Calu3 (cell line): ENCODE measurements around the gene ATL2. TPM values are rescaled to one million over a fixed set of nuclear protein-coding genes. Genes with fewer than 3 reads are reported as not detected.

ENCODE experiments used
- BruUV-seq: library from RNA; stranded (reverse); fragments of 400-500 nt; replicated peaks from 2 replicates; lab custom pipeline; 2021; lab: Mats Ljungman, UMichigan
- CTCF ChIA-PET: fragments of 300-600 bp; sonication (Branson Sonifier 250); formaldehyde crosslinking; loops from one replicate; lab custom pipeline; 2022; ENCODE audit warnings: antibody characterized with exemption; lab: Charles Lee
- DNase-seq: peaks from one replicate; pipeline ENCODE4 v3.0.0; 2022
- H3K27ac Mint-ChIP-seq: one replicate; pipeline ENCODE4 v1.8.0; 2022; ENCODE audit warnings: mixed read lengths; ENCODE audit not compliant: unreplicated experiment
- H3K27me3 Mint-ChIP-seq: one replicate; pipeline ENCODE4 v1.8.0; 2022; ENCODE audit warnings: mixed read lengths; ENCODE audit not compliant: unreplicated experiment
- H3K36me3 Mint-ChIP-seq: one replicate; pipeline ENCODE4 v1.8.0; 2022; ENCODE audit warnings: mild to moderate bottlenecking, moderate library complexity, mixed read lengths; ENCODE audit not compliant: insufficient read depth, unreplicated experiment
- H3K4me1 Mint-ChIP-seq: one replicate; pipeline ENCODE4 v1.8.0; 2022; ENCODE audit warnings: mild to moderate bottlenecking, low read depth, mixed read lengths; ENCODE audit not compliant: unreplicated experiment
- H3K4me3 Mint-ChIP-seq: one replicate; pipeline ENCODE4 v1.8.0; 2022; ENCODE audit warnings: mild to moderate bottlenecking, low read depth, moderate library complexity, mixed read lengths; ENCODE audit not compliant: unreplicated experiment
- H3K9me3 Mint-ChIP-seq: one replicate; pipeline ENCODE4 v1.8.0; 2022; ENCODE audit warnings: low read depth, mixed read lengths; ENCODE audit not compliant: unreplicated experiment
- intact Hi-C: fragments of 100-400 bp; cut with micrococcal nuclease; formaldehyde crosslinking; loops from one replicate; pipeline ENCODE4 v1.10.0; 2022; ENCODE audit not compliant: unreplicated experiment
- total RNA-seq: library from RNA; stranded (reverse); gene quantifications from 2 replicates; pipeline ENCODE4 v1.2.3, GENCODE V29; 2022
- TF ChIP-seq, protein P1 (sequence below): fragments of 200-600 bp; IDR thresholded peaks from one replicate; pipeline ENCODE4 v1.8.0; 2022; ENCODE audit warnings: antibody characterized with exemption; ENCODE audit not compliant: unreplicated experiment

ATL2 gene
- total RNA-seq, 1 experiment from 2014 or later = 118 TPM

DNA sequence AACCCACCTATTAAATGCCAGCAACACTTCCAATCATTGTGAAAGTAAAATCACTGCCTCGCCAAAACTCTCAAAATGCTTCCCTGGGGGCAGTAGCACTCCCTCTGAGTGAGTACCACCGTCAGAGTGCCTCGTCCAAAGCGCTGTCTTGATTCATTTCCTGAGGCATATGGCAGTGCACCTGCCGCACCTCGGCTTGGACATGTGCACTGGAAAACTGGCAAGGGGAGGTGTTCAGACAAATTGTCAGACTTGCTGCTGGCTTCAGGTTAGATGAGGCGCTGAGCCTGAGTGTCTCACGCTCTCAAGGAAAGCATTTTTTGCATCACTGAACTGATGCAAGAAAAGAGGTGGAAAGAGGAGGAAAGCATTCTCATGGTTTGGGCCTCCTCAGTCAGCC is 132.8 kb downstream of the ATL2 start:
- TF ChIP-seq, protein P1, sequence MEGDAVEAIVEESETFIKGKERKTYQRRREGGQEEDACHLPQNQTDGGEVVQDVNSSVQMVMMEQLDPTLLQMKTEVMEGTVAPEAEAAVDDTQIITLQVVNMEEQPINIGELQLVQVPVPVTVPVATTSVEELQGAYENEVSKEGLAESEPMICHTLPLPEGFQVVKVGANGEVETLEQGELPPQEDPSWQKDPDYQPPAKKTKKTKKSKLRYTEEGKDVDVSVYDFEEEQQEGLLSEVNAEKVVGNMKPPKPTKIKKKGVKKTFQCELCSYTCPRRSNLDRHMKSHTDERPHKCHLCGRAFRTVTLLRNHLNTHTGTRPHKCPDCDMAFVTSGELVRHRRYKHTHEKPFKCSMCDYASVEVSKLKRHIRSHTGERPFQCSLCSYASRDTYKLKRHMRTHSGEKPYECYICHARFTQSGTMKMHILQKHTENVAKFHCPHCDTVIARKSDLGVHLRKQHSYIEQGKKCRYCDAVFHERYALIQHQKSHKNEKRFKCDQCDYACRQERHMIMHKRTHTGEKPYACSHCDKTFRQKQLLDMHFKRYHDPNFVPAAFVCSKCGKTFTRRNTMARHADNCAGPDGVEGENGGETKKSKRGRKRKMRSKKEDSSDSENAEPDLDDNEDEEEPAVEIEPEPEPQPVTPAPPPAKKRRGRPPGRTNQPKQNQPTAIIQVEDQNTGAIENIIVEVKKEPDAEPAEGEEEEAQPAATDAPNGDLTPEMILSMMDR = no peak
- DNase-seq = no peak
- H3K4me1 Mint-ChIP-seq = peaks cover 12% of the 10 kb centered on the region
- H3K27ac Mint-ChIP-seq = no peak overlapping the region
- no TSS peak for BruUV-seq
- no peaks in the 10 kb centered on the region for H3K36me3 Mint-ChIP-seq
- H3K9me3 Mint-ChIP-seq = no peaks in the 10 kb centered on the region
- no peak overlapping the region for H3K4me3 Mint-ChIP-seq
- no peaks in the 10 kb centered on the region for H3K27me3 Mint-ChIP-seq
- CTCF ChIA-PET = no interaction called here
- intact Hi-C loops = no loop called here

Other genes starting within 250 kb of the ATL2 start
- gene HNRNPLL, start 225.7 kb upstream of the ATL2 start, total RNA-seq = 47.6 and 51.3 TPM in 2 replicates